DOHH2 (cell line): Measurements from ENCODE around the gene TARS3.

ENCODE experiments used
- H3F3A ChIP-seq: fragments of 200-600 bp; sonication (generic), shearing (Covaris generic); 2 replicates; pipeline ENCODE4 v1.6.0; 2016; ENCODE audit warnings: antibody characterized with exemption, mild to moderate bottlenecking; ENCODE audit not compliant: control insufficient read depth, insufficient read depth
- H3K27ac ChIP-seq: fragments of 200-600 bp; sonication (generic); 2 replicates; pipeline ENCODE4 v1.5.1; 2014; ENCODE audit warnings: low read depth, mild to moderate bottlenecking, low read length, moderate library complexity
- H3K27me3 ChIP-seq: fragments of 200-600 bp; sonication (generic); 2 replicates; pipeline ENCODE4 v1.6.1; 2014; ENCODE audit warnings: mild to moderate bottlenecking, low read length, mixed read lengths; ENCODE audit not compliant: control insufficient read depth
- H3K36me3 ChIP-seq: fragments of 200-600 bp; sonication (generic); 2 replicates; pipeline ENCODE4 v1.6.1; 2014; ENCODE audit warnings: mild to moderate bottlenecking, low read length, moderate library complexity, mixed read lengths; ENCODE audit not compliant: control insufficient read depth
- H3K4me1 ChIP-seq: fragments of 200-600 bp; sonication (generic); 2 replicates; pipeline ENCODE4 v1.6.1; 2014; ENCODE audit warnings: mild to moderate bottlenecking, low read length, mixed read lengths; ENCODE audit not compliant: control insufficient read depth
- H3K4me2 ChIP-seq: fragments of 200-600 bp; sonication (generic); 2 replicates; pipeline ENCODE4 v1.6.0; 2014; ENCODE audit warnings: mild to moderate bottlenecking, low read length, moderate library complexity
- H3K4me3 ChIP-seq: fragments of 200-600 bp; sonication (generic); 2 replicates; pipeline ENCODE4 v1.5.1; 2014; ENCODE audit warnings: mild to moderate bottlenecking, low read length, mixed read lengths
- H3K79me2 ChIP-seq: fragments of 200-600 bp; sonication (generic); 2 replicates; pipeline ENCODE4 v1.6.1; 2014; ENCODE audit warnings: mild to moderate bottlenecking, low read length, mixed read lengths; ENCODE audit not compliant: control insufficient read depth
- H3K9me2 ChIP-seq: fragments of 200-600 bp; sonication (generic); replicated peaks from 2 replicates; pipeline ENCODE4 v1.6.1; 2014; ENCODE audit warnings: mild to moderate bottlenecking, low read length, mixed read lengths; ENCODE audit not compliant: control insufficient read depth
- H3K9me3 ChIP-seq: fragments of 200-600 bp; sonication (generic); 2 replicates; pipeline ENCODE4 v1.6.1; 2014; ENCODE audit warnings: antibody characterized with exemption, low read length, mixed read lengths; ENCODE audit not compliant: control insufficient read depth, insufficient read depth
- H4K20me1 ChIP-seq: fragments of 200-600 bp; sonication (generic); 2 replicates; pipeline ENCODE4 v1.6.0; 2014; ENCODE audit warnings: low read depth, mild to moderate bottlenecking, antibody characterized with exemption, low read length, moderate library complexity; ENCODE audit not compliant: control insufficient read depth, insufficient read depth
- CTCF ChIP-seq: fragments of 200-600 bp; sonication (generic); IDR thresholded peaks from one replicate; pipeline ENCODE4 v1.5.1; 2014; ENCODE audit warnings: antibody characterized with exemption, mild to moderate bottlenecking, low read depth, low read length; ENCODE audit not compliant: poor library complexity, severe bottlenecking
- EZH2phosphoT487 ChIP-seq: fragments of 200-600 bp; sonication (generic); IDR thresholded peaks from 2 replicates; pipeline ENCODE4 v1.6.1; 2017; ENCODE audit warnings: borderline replicate concordance, mild to moderate bottlenecking, antibody characterized with exemption, low read length, moderate library complexity, mixed read lengths

The TARS3 gene

GRCh38 chr15:101615986-101616848, 108.1 kb downstream of the TARS3 start:
- Histone ChIP-seq H3F3A (no peaks in the 10 kb centered on the region), H3K27ac (no peak overlapping the region), H3K9me3 (no peaks in the 10 kb centered on the region), H3K79me2 (no peaks in the 10 kb centered on the region), H3K9me2 (no peaks in the 10 kb centered on the region), H3K4me2 (no peak overlapping the region), H3K36me3 (no peaks in the 10 kb centered on the region), H3K4me1 (peaks cover 8% of the 10 kb centered on the region), H4K20me1 (no peaks in the 10 kb centered on the region), H3K27me3 (no peaks in the 10 kb centered on the region), H3K4me3 (no peak overlapping the region)
- TF ChIP-seq CTCF (no peak), EZH2phosphoT487 (no peak)

GRCh38 chr15:101615414-101615985, 108.8 kb downstream of the TARS3 start:
- TF ChIP-seq EZH2phosphoT487 (no peak), CTCF (no peak)
- H3K9me3 ChIP-seq, result no peaks in the 10 kb centered on the region
- H3K4me2 ChIP-seq, result no peak overlapping the region
- no peaks in the 10 kb centered on the region for H3F3A ChIP-seq
- no peak overlapping the region for H3K27ac ChIP-seq
- no peaks in the 10 kb centered on the region for H3K27me3 ChIP-seq
- no peaks in the 10 kb centered on the region for H3K9me2 ChIP-seq
- no peaks in the 10 kb centered on the region for H3K36me3 ChIP-seq
- H3K79me2 ChIP-seq, result no peaks in the 10 kb centered on the region
- H4K20me1 ChIP-seq, result no peaks in the 10 kb centered on the region
- peaks cover 8% of the 10 kb centered on the region for H3K4me1 ChIP-seq
- H3K4me3 ChIP-seq, result no peak overlapping the region

GRCh38 chr15:101614761-101615160, 109.5 kb downstream of the TARS3 start:
- H3K4me1 ChIP-seq, result peaks cover 8% of the 10 kb centered on the region

More at GRCh38 chr15:101614761-101615160, 109.5 kb downstream of the TARS3 start:
- Histone ChIP-seq H3K9me3 (no peaks in the 10 kb centered on the region), H3F3A (no peaks in the 10 kb centered on the region), H3K27me3 (no peaks in the 10 kb centered on the region), H3K36me3 (no peaks in the 10 kb centered on the region), H3K4me3 (no peak overlapping the region), H3K79me2 (no peaks in the 10 kb centered on the region), H3K9me2 (no peaks in the 10 kb centered on the region), H3K27ac (no peak overlapping the region), H4K20me1 (no peaks in the 10 kb centered on the region), H3K4me2 (no peak overlapping the region)
- TF ChIP-seq CTCF, result no peak
- TF ChIP-seq EZH2phosphoT487, result no peak
